ENCODE data around the gene TRPM4.

DNA sequence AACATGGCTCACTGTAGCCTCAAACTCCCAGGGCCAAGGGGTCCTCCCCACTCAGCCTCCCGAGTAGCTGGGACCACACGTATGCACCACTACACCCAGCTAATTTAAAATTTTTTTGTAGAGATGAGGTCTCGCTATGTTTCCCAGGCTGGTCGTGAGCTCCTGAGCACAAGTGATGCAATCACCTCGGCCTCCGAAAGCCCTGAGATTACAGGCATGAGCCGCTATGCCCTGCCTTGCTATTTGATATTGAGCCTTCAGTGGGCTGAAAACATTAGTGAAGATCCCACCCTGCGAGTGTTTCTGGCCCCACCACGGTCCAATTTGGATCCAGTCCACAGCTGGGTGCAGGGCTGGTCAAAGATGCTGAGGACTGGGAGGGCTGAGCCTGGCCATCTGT lies 65.9 kb downstream of the TRPM4 start:
- TF ChIP-seq EP300 (IDR thresholded peaks at IDR 0.05) (no peak), CTCF (IDR thresholded peaks at IDR 0.05) (no peak), POLR2A (IDR thresholded peaks at IDR 0.05) (no peak), POLR2AphosphoS5 (IDR thresholded peaks at IDR 0.05) (no peak)

Measured in gastroesophageal sphincter (tissue), 3 donors.